Measurements from ENCODE around the gene EGFLAM. TPM values are rescaled to one million over a fixed set of nuclear protein-coding genes. Genes with fewer than 3 reads are reported as not detected.

EGFLAM gene
- total RNA-seq, 1 donor from 2014 or later = 8.9 TPM

DNA sequence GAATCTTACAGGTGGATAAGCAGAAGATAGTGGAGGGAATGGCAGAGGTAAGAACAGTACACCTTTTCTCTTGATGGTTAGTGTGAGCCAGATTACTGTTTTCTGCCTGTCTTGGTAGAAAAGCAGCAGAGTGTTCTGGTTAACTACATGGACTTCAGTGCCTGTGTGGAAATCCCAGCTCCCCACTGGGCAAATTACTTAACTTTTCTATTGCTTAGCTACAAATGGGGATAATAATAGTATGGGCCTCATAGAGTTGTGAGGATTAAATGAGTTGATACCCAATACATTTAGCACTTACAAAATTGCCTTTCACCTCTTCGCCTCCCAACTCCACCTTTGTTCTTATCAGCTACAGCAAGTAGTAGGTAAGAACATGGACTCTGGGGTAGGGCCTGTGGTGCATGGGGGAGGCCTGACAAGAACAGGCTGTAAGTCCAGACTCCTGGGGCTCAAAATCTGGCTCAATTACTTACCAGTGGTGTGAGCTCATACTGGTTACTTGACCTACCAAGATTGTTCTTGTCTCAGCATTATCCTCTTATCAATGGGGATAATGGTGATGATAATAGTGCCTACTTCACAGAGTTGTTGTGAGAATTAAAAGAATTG lies 173.0 kb downstream of the EGFLAM start:
- Histone ChIP-seq H3K27ac (replicated peaks) (no peak overlapping the region), H3K36me3 (no peaks in the 10 kb centered on the region), H3K9me3 (replicated peaks) (no peaks in the 10 kb centered on the region), H3K4me1 (peaks cover 19% of the 10 kb centered on the region), H3K4me3 (no peak overlapping the region), H3K27me3 (ENCODE audit: low read depth) (no peaks in the 10 kb centered on the region)
- intact Hi-C loops (cut with micrococcal nuclease) = no loop called here
- TF ChIP-seq, protein P1, sequence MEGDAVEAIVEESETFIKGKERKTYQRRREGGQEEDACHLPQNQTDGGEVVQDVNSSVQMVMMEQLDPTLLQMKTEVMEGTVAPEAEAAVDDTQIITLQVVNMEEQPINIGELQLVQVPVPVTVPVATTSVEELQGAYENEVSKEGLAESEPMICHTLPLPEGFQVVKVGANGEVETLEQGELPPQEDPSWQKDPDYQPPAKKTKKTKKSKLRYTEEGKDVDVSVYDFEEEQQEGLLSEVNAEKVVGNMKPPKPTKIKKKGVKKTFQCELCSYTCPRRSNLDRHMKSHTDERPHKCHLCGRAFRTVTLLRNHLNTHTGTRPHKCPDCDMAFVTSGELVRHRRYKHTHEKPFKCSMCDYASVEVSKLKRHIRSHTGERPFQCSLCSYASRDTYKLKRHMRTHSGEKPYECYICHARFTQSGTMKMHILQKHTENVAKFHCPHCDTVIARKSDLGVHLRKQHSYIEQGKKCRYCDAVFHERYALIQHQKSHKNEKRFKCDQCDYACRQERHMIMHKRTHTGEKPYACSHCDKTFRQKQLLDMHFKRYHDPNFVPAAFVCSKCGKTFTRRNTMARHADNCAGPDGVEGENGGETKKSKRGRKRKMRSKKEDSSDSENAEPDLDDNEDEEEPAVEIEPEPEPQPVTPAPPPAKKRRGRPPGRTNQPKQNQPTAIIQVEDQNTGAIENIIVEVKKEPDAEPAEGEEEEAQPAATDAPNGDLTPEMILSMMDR (IDR thresholded peaks at IDR 0.05; ENCODE audit: borderline replicate concordance) = no peak
- no peak for DNase-seq

DNA sequence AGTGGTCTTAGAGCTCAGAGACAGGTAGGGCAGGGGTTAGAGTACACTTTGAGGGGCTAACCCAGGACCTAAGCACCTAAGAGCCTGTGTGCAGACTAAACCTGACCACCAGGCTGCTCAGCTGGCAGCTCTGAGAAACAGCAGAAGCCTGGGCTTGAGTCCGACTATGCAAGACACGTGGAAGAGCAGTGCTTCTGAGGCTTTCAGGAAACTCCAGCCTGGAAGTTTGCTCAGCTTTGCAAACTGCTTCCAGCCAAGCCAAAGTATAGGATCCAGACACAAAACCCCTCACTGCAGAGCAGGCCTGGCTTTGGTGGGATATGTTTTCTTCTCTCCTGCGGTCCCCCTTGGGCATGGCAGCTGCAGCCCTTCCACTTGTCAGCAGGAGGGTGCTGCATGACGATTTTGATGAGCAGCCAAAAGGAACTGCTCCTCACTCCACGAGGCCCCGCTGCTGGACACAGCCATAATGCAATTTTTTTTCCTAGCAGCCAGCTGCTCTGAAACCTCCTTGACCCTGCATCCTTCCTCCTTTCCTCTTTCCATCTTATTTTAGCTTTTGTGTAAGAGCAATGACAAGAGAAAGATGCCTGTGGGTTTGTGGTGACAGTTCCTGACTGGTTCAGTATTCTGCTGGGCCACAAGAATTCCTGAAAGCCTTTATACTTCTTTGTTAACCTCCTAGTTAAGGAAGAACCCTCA lies 175.0 kb downstream of the EGFLAM start:
- TF ChIP-seq, protein P1 (IDR thresholded peaks at IDR 0.05; ENCODE audit: borderline replicate concordance) = peak; percentile 40
- H3K4me3 ChIP-seq = no peak overlapping the region
- H3K9me3 ChIP-seq (replicated peaks) = no peaks in the 10 kb centered on the region
- peak overlapping the region; percentile 52 for H3K27ac ChIP-seq (replicated peaks)
- intact Hi-C loops (cut with micrococcal nuclease) = no loop called here
- H3K27me3 ChIP-seq (ENCODE audit: low read depth) = no peaks in the 10 kb centered on the region
- DNase-seq = peak; percentile 68
- H3K4me1 ChIP-seq = peaks cover 23% of the 10 kb centered on the region
- H3K36me3 ChIP-seq = no peaks in the 10 kb centered on the region

GRCh38 chr5:38434966-38435705 lies 176.8 kb downstream of the EGFLAM start:
- DNase-seq = no peak
- Histone ChIP-seq H3K4me1 (peaks cover 23% of the 10 kb centered on the region), H3K4me3 (no peak overlapping the region), H3K27me3 (ENCODE audit: low read depth) (no peaks in the 10 kb centered on the region), H3K27ac (replicated peaks) (no peak overlapping the region), H3K9me3 (replicated peaks) (no peaks in the 10 kb centered on the region), H3K36me3 (no peaks in the 10 kb centered on the region)
- TF ChIP-seq, protein P1 (IDR thresholded peaks at IDR 0.05; ENCODE audit: borderline replicate concordance) = no peak
- intact Hi-C loops (cut with micrococcal nuclease) = no loop called here

DNA sequence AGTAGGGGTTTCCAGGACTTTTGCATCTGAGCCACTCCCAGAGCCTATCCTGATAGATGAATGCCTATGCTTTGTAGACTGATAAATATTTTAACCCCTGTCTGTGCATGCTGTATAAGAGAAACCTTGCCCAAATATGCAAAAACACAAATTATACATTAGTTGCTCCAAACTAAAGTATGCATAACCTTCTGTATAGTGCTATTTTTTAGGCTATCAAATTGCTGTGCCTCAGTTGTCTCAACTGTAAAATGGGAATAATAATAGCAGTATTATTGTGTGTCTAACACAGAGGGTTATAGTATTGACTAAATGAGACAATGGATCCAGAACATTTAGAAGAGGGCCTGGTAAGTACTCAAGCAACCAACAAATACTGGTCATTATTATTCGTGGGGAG lies 180.4 kb downstream of the EGFLAM start:
- intact Hi-C loops (cut with micrococcal nuclease) = no loop called here

More for the DNA sequence above, 180.4 kb downstream of the EGFLAM start:
- Histone ChIP-seq H3K27ac (replicated peaks) (no peak overlapping the region), H3K4me1 (peaks cover 16% of the 10 kb centered on the region), H3K27me3 (ENCODE audit: low read depth) (no peaks in the 10 kb centered on the region), H3K36me3 (no peaks in the 10 kb centered on the region), H3K9me3 (replicated peaks) (no peaks in the 10 kb centered on the region), H3K4me3 (no peak overlapping the region)
- TF ChIP-seq, protein P1 (IDR thresholded peaks at IDR 0.05; ENCODE audit: borderline replicate concordance) = no peak
- DNase-seq = no peak

Data from left ventricle myocardium inferior (tissue), 1 donor.